WERI-Rb-1 (cell line): Measurements from ENCODE around the gene FNIP1.
"Not testable (repeated sequence)": the region's sequence is repeated elsewhere in the genome, so short reads cannot be mapped to it uniquely, and the experiment has no call there.

Experiments used
- DNase-seq: peaks from one replicate; pipeline ENCODE4 v3.0.0-alpha.2; 2020
- H3K27ac ChIP-seq: fragments of 250-450 bp; sonication (Bioruptor Pico); 2 replicates; pipeline ENCODE4 v1.5.1; 2020; ENCODE audit warnings: mild to moderate bottlenecking, moderate library complexity
- H3K27me3 ChIP-seq: fragments of 250-450 bp; sonication (Bioruptor Pico); 2 replicates; pipeline ENCODE4 v1.5.1; 2021; ENCODE audit warnings: mild to moderate bottlenecking, low read depth, moderate library complexity; ENCODE audit not compliant: insufficient read depth, severe bottlenecking
- H3K36me3 ChIP-seq: fragments of 250-450 bp; sonication (Bioruptor Pico); 2 replicates; pipeline ENCODE4 v1.5.1; 2020; ENCODE audit warnings: mild to moderate bottlenecking, moderate library complexity
- H3K4me3 ChIP-seq: 2 replicates; pipeline ENCODE4 v1.5.1; 2011; ENCODE audit warnings: low read depth, mild to moderate bottlenecking, control low read depth, low read length
- H3K9me3 ChIP-seq: fragments of 250-450 bp; sonication (Bioruptor Pico); 2 replicates; pipeline ENCODE4 v1.5.1; 2021; ENCODE audit warnings: mild to moderate bottlenecking, moderate library complexity; ENCODE audit not compliant: severe bottlenecking
- TF ChIP-seq, protein P1 (sequence below): IDR thresholded peaks from 2 replicates; pipeline ENCODE4 v1.5.1; 2011; ENCODE audit warnings: low read depth, mild to moderate bottlenecking, control low read depth, inconsistent platforms, low read length

FNIP1 gene

DNA sequence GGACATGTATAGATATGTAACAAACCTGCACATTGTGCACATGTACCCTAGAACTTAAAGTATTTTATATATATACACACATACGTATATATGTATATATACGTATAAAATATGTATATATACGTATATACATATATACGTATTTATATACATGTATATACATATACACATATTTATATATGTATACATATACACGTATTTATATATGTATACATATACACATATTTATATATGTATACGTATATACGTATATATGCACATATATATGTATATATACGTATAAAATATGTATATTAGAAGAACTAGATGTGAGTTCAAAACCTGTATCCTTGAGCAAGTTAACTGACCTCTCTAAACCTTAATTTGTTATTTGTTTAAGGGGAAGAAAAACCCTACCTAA is 61.4 kb downstream of the FNIP1 start:
- TF ChIP-seq, protein P1, sequence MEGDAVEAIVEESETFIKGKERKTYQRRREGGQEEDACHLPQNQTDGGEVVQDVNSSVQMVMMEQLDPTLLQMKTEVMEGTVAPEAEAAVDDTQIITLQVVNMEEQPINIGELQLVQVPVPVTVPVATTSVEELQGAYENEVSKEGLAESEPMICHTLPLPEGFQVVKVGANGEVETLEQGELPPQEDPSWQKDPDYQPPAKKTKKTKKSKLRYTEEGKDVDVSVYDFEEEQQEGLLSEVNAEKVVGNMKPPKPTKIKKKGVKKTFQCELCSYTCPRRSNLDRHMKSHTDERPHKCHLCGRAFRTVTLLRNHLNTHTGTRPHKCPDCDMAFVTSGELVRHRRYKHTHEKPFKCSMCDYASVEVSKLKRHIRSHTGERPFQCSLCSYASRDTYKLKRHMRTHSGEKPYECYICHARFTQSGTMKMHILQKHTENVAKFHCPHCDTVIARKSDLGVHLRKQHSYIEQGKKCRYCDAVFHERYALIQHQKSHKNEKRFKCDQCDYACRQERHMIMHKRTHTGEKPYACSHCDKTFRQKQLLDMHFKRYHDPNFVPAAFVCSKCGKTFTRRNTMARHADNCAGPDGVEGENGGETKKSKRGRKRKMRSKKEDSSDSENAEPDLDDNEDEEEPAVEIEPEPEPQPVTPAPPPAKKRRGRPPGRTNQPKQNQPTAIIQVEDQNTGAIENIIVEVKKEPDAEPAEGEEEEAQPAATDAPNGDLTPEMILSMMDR: no peak
- Histone ChIP-seq H3K27ac (no peak overlapping the region), H3K9me3 (no peaks in the 10 kb centered on the region), H3K36me3 (peaks cover 6% of the 10 kb centered on the region), H3K27me3 (no peaks in the 10 kb centered on the region), H3K4me3 (no peak overlapping the region)
- no peak for DNase-seq

DNA sequence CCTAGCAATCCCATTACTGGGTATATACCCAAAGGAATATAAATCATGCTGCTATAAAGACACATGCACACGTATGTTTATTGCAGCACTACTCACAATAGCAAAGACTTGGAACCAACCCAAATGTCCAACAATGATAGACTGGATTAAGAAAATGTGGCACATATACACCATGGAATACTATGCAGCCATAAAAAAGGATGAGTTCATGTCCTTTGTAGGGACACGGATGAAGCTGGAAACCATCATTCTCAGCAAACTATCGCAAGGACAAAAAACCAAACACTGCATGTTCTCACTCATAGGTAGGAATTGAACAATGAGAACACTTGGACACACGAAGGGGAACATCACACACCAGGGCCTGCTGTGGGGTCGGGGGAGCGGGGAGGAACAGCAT is 61.9 kb downstream of the FNIP1 start:
- DNase-seq, H3K27ac ChIP-seq, H3K27me3 ChIP-seq, H3K9me3 ChIP-seq, H3K36me3 ChIP-seq, H3K4me3 ChIP-seq: not testable (repeated sequence)

DNA sequence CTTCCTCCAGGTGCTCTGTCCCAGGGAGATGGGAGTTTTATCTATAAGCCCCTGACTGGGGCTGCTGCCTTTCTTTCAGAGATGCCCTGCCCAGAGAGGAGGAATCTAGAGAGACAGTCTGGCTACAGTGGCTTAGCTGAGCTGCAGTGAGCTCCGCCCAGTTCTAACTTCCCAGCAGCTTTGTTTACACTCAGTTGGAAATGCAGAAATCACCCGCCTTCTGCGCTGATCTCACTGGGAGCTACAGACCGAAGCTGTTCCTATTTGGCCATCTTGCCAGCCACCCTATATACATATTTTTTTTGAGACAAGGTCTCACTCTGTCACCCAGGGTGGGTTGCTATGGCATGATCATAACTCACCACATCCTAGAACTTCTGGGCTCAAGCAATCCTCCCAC is 67.5 kb downstream of the FNIP1 start:
- H3K27ac ChIP-seq, H3K27me3 ChIP-seq, DNase-seq, H3K9me3 ChIP-seq, H3K4me3 ChIP-seq: not testable (repeated sequence)
- peaks cover 20% of the 10 kb centered on the region for H3K36me3 ChIP-seq

DNA sequence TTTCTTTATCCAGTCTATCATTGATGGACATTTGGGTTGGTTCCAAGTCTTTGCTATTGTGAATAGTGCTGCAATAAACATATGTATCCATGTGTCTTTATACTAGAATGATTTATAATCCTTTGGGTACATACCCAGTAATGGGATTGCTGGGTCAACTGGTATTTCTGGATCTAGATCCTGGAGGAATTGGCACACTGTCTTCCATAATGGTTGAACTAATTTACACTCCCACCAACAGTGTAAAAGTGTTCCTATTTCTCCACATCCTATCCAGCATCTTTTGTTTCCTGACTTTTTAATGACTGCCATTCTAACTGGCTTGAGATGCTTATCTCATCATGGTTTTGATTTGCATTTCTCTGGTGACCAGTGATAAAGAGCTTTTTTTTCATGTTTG is 72.7 kb downstream of the FNIP1 start:
- not testable (repeated sequence) for H3K9me3 ChIP-seq, H3K27me3 ChIP-seq, DNase-seq, H3K27ac ChIP-seq, H3K4me3 ChIP-seq
- peaks cover 17% of the 10 kb centered on the region for H3K36me3 ChIP-seq

DNA sequence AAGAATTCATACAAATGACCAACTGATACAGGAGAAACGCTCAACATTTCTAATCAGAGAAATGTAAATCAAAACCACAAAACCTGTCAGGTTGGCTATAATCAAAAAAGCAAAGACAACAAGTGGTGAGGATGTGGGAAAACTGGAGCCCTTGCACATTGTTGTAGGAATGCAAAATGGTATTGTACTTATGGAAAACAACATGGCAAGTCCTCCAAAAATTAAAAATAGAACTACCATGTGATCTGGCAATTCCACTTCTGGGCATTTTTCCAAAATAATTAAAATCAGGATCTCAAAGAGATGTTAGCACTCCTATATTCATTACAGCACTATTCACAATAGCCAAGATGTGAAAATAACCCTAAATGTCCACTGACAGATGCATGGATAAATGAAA is 76.1 kb downstream of the FNIP1 start:
- DNase-seq: no peak
- Histone ChIP-seq H3K27ac (no peak overlapping the region), H3K9me3 (no peaks in the 10 kb centered on the region), H3K4me3 (no peak overlapping the region), H3K36me3 (peaks cover 13% of the 10 kb centered on the region), H3K27me3 (no peaks in the 10 kb centered on the region)
- TF ChIP-seq, protein P1: no peak

DNA sequence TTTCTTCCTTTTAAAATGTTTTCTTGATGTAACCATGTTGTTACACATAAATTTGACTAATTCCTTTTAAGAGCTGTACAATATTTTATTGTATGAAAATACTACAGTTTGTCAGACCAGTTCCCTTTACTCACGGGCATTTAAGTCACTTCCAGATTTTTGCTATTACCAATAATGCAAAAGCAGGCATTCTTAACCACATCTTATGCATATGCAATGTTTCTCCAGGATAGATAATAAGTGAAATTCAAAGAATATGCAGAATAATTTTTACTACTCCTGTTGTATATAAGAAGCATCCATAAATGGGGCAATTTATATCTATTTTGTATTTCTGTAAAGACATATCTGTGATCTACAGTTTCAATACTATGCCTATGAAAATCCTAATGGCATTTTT is 77.3 kb downstream of the FNIP1 start:
- Histone ChIP-seq H3K9me3 (no peaks in the 10 kb centered on the region), H3K36me3 (peaks cover 23% of the 10 kb centered on the region), H3K27ac (no peak overlapping the region), H3K4me3 (no peak overlapping the region), H3K27me3 (no peaks in the 10 kb centered on the region)
- DNase-seq: no peak
- TF ChIP-seq, protein P1: no peak

DNA sequence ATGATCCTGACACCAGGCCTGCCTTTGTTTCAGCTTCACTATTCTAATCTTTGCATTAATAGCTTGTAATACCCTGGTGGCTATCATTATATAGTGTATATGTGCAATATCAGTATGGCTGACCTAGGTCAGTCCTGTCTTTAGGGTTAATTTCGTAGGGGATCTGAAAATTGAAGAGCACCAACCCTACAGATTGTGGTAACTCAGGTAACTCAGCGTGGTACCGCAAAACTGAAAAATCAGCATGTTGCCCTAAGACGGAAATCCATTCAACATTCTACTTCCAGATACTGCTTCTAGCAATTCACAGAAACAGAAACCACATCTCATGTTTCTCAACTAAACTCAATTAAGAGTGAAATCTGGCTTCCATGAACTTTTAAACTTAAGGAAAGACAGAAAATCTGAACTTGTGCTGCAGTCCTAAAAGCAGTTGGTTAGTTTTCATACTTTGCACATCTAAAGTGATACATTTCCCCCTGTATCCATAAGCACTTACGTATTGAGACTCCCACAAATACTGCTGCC is 78.3 kb downstream of the FNIP1 start:
- Histone ChIP-seq H3K36me3 (peaks cover 23% of the 10 kb centered on the region), H3K4me3 (no peak overlapping the region), H3K27ac (no peak overlapping the region), H3K27me3 (no peaks in the 10 kb centered on the region), H3K9me3 (no peaks in the 10 kb centered on the region)
- no peak for DNase-seq
- TF ChIP-seq, protein P1: no peak

DNA sequence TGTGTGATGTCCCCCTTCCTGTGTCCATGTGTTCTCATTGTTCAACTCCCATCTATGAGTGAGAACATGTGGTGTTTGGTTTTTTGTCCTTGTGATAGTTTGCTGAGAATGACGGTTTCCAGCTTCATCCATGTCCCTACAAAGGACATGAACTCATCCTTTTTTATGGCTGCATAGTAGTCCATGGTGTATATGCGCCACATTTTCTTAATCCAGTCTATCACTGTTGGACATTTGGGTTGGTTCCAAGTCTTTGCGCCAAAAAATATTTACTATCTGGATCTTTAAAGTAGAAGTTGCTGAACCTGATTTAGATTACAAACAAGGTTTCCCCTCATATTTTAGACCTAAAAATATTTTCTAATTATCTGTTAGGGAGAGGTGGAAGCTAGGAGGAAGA is 79.7 kb downstream of the FNIP1 start:
- H3K27ac ChIP-seq, H3K9me3 ChIP-seq, DNase-seq, H3K4me3 ChIP-seq, H3K27me3 ChIP-seq: not testable (repeated sequence)
- peaks cover 23% of the 10 kb centered on the region for H3K36me3 ChIP-seq
